Measurements from ENCODE around the gene SLC2A10. TPM values are rescaled to one million over a fixed set of nuclear protein-coding genes. Genes with fewer than 3 reads are reported as not detected.
"Not testable (repeated sequence)": the region's sequence is repeated elsewhere in the genome, so short reads cannot be mapped to it uniquely, and the experiment has no call there.

Gene SLC2A10
- total RNA-seq, 1 experiment from 2014 or later, result 1.6 TPM

GRCh38 chr20:46674253-46675083 lies 35.0 kb upstream of the SLC2A10 start:
- intact Hi-C loops (cut with micrococcal nuclease; ENCODE audit: unreplicated experiment) (no loop called here), in situ Hi-C loops (cut with HindIII; ENCODE audit: low pct_unique_long_range_greater_than_20kb, low sequenced_read_pairs) (no loop called here)
- Histone ChIP-seq H3K4me3 (ENCODE audit: low read depth in 2 of 2, low read length in 2 of 2) (no peak overlapping the region), H3K4me1 (ENCODE audit: control insufficient read depth, insufficient read depth, low read length) (no peaks in the 10 kb centered on the region), H3K36me3 (ENCODE audit: control insufficient read depth, insufficient read depth, low read length) (no peaks in the 10 kb centered on the region), H3K27ac (ENCODE audit: low read length) (no peak overlapping the region), H3K27me3 (ENCODE audit: control insufficient read depth, insufficient read depth, low read length) (no peaks in the 10 kb centered on the region), H3K9me3 (ENCODE audit: control insufficient read depth, insufficient read depth, low read depth, low read length) (peaks cover 3% of the 10 kb centered on the region; the same call in 1 of the 2 replicates)
- no TSS peak for BruUV-seq (replicated peaks)
- POLR2A ChIA-PET, result no interaction called here
- no peak for DNase-seq (ENCODE audit: low read depth, low spot score)
- no peak for TF ChIP-seq POLR2AphosphoS5 (IDR thresholded peaks at IDR 0.05; ENCODE audit: low read depth, low read length)
- TF ChIP-seq CTCF (IDR thresholded peaks at IDR 0.05), result no peak
- no peak for TF ChIP-seq TCF7L2 (IDR thresholded peaks at IDR 0.05; ENCODE audit: low read depth, low read length)
- no peak for TF ChIP-seq REST (IDR thresholded peaks at IDR 0.05; ENCODE audit: insufficient read depth in 1 of 2, low read depth in 2 of 2, low read length in 1 of 2)
- no peak for TF ChIP-seq SIN3A (IDR thresholded peaks at IDR 0.05; ENCODE audit: borderline replicate concordance, insufficient read depth, low read depth, low read length)
- no peak for ATAC-seq
- CTCF ChIA-PET, result interaction anchor here (0.6 kb wide), 1 partner anchor 9 kb away, joined by 3 read pairs; no protein-coding TSS in a partner anchor

GRCh38 chr20:46676649-46677316 lies 32.7 kb upstream of the SLC2A10 start:
- POLR2A ChIA-PET, result interaction anchor here (0.6 kb wide), 1 partner anchor 13 kb away, joined by 4 read pairs; the partner anchor contains the start of gene TP53RK
- in situ Hi-C loops (cut with HindIII; ENCODE audit: low pct_unique_long_range_greater_than_20kb, low sequenced_read_pairs); BruUV-seq (replicated peaks); DNase-seq (ENCODE audit: low read depth, low spot score); H3K27me3 ChIP-seq (ENCODE audit: control insufficient read depth, insufficient read depth, low read length); intact Hi-C loops (cut with micrococcal nuclease; ENCODE audit: unreplicated experiment); ATAC-seq; H3K4me3 ChIP-seq (ENCODE audit: low read depth in 2 of 2, low read length in 2 of 2); H3K36me3 ChIP-seq (ENCODE audit: control insufficient read depth, insufficient read depth, low read length); H3K4me1 ChIP-seq (ENCODE audit: control insufficient read depth, insufficient read depth, low read length); H3K9me3 ChIP-seq (ENCODE audit: control insufficient read depth, insufficient read depth, low read depth, low read length); CTCF ChIA-PET; H3K27ac ChIP-seq (ENCODE audit: low read length): not testable (repeated sequence)

Data from Panc1 (cell line).